ENCODE data around the gene HERC2.

DNA sequence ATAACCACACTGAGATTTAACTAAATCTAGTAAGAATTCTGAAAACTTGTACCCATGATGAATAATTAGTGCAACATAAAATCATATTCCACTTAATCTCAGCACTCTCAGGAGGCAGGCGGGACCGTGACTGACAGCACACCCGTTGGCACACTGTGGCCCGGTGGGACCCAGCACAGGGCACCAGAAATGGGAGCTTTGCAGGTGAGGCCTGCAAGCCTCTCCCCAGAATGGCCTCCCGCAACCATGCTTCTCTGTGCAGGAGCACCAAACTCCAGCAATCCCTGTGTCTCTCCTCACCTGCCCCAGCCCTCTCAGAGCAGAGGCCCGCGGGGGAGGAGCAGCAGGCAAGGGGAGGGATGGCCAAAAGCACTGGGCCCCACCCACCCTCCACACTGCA lies 191.3 kb downstream of the HERC2 start:
- TF ChIP-seq, protein P1, sequence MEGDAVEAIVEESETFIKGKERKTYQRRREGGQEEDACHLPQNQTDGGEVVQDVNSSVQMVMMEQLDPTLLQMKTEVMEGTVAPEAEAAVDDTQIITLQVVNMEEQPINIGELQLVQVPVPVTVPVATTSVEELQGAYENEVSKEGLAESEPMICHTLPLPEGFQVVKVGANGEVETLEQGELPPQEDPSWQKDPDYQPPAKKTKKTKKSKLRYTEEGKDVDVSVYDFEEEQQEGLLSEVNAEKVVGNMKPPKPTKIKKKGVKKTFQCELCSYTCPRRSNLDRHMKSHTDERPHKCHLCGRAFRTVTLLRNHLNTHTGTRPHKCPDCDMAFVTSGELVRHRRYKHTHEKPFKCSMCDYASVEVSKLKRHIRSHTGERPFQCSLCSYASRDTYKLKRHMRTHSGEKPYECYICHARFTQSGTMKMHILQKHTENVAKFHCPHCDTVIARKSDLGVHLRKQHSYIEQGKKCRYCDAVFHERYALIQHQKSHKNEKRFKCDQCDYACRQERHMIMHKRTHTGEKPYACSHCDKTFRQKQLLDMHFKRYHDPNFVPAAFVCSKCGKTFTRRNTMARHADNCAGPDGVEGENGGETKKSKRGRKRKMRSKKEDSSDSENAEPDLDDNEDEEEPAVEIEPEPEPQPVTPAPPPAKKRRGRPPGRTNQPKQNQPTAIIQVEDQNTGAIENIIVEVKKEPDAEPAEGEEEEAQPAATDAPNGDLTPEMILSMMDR (IDR thresholded peaks at IDR 0.05), result no peak
- no peak for TF ChIP-seq POLR2A (IDR thresholded peaks at IDR 0.05)

All from uterus (tissue), 2 donors.